Measurements from ENCODE around the gene PIK3CB. TPM values are rescaled to one million over a fixed set of nuclear protein-coding genes. Genes with fewer than 3 reads are reported as not detected.

The PIK3CB gene
- total and polyA plus RNA-seq, 2 of the 8 experiments (the other 6 are each of a cell fraction or from before 2014, with no cell fraction given), result 8.3 to 35.2 TPM

DNA sequence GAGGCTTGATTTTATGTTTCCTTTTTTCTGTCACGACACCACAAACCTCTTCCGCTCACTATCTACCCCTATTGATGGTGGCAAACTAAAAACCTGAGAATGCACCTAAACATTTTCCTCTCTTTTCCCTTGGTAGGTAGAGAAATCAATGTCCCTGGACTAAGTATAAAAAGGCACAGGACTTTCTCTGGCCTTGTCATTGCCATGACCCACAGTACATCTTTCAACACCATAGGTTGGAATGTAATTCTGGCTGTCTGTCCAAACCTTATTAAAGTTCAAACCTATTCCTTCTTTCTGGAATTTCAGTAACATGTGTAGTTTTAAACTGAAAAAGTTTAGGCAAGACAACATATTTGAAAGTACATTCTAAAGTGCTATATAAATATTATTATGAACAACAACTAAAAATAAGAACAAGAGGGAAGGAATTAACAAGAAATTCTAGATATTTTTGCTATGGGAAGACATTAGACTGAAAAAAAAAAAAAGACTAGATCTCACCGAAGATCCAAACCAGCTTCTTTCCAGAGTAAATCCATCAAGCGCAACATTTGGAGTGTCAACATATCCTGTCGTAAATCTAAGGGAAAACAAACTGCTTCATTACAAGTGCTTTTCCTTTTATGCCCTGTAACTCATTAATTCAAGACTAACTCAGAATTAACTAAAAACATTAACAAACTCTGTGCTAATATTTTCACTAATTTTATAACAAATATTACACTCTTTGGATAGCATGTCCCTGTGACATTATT lies 153.1 kb downstream of the PIK3CB start:
- POLR2A ChIA-PET (ENCODE audit: partially characterized antibody), result no interaction called here
- no peak overlapping the region for H2AK5ac ChIP-seq (ENCODE audit: low read depth, low read length)
- no peak overlapping the region for H3K27ac ChIP-seq (ENCODE audit: low read depth, low read length)
- no peaks in the 10 kb centered on the region for H3K79me2 ChIP-seq (ENCODE audit: control insufficient read depth in 1 of 2, insufficient read depth in 2 of 2, low read length in 2 of 2)
- no peak overlapping the region for H3K23ac ChIP-seq (ENCODE audit: insufficient read length)
- no peak overlapping the region for H2AFZ ChIP-seq (ENCODE audit: low read length)
- no peak overlapping the region for H4K8ac ChIP-seq (ENCODE audit: extremely low read depth, insufficient read depth, low read length)
- FAIRE-seq (no peak), DNase-seq (ENCODE audit: low read depth in 1 of 2, low spot score in 2 of 2) (no peak)
- H3K9ac ChIP-seq (replicated peaks in 1 of 4; ENCODE audit: extremely low read depth in 1 of 4, low read depth in 3 of 4, low read length in 3 of 4), result no peak overlapping the region
- H3K4ac ChIP-seq (replicated peaks; ENCODE audit: insufficient read length, low read depth, low read length), result no peak overlapping the region
- no peak overlapping the region for H3K4me2 ChIP-seq (ENCODE audit: insufficient read depth in 1 of 2, low read depth in 2 of 2, low read length in 2 of 2)
- no peak for TF ChIP-seq TAF7 (optimal IDR thresholded peaks at IDR 0.05; ENCODE audit: borderline replicate concordance, low read depth, low read length)
- TF ChIP-seq RNF2 (IDR thresholded peaks at IDR 0.05; ENCODE audit: borderline replicate concordance, low read depth, low read length, missing control alignments, poor library complexity, severe bottlenecking), result no peak
- no peak for TF ChIP-seq RXRA (IDR thresholded peaks at IDR 0.05; ENCODE audit: insufficient read depth, low read depth, low read length)
- TF ChIP-seq BACH1 (IDR thresholded peaks at IDR 0.05; ENCODE audit: low read length), result no peak
- no peak for TF ChIP-seq KDM5A (IDR thresholded peaks at IDR 0.05; ENCODE audit: low read length)
- no peak for TF ChIP-seq TAF1 (IDR thresholded peaks at IDR 0.05; ENCODE audit: low read depth, low read length)
- H3K18ac ChIP-seq (ENCODE audit: extremely low read depth, low read length), result no peak overlapping the region
- peaks cover 0 to 16% (median 8%) of the 10 kb centered on the region in 4 experiments; a peak in 4 of 8 replicates for H3K36me3 ChIP-seq (ENCODE audit: control insufficient read depth in 2 of 4, insufficient read depth in 4 of 4, low read length in 3 of 4)
- H3K56ac ChIP-seq (replicated peaks; ENCODE audit: insufficient read length, low read depth, low read length), result no peak overlapping the region
- no peak overlapping the region for H2BK15ac ChIP-seq (ENCODE audit: low read length)
- no peaks in the 10 kb centered on the region for H4K20me1 ChIP-seq (replicated peaks in 1 of 2; ENCODE audit: control insufficient read depth in 1 of 2, insufficient read depth in 2 of 2, low read length in 2 of 2)
- H4K5ac ChIP-seq (ENCODE audit: insufficient read length, low read depth, low read length), result no peak overlapping the region
- H2BK20ac ChIP-seq (ENCODE audit: low read length), result no peak overlapping the region
- no peak overlapping the region for H4K91ac ChIP-seq (replicated peaks; ENCODE audit: insufficient read length, low read length)
- H3K79me1 ChIP-seq (ENCODE audit: low read depth, low read length), result no peaks in the 10 kb centered on the region
- CTCF ChIA-PET (ENCODE audit: partially characterized antibody), result interaction anchor here (0.7 to 2.8 kb wide), 2 partner anchors 114 to 242 kb away, joined by 3 to 8 read pairs; no protein-coding TSS in a partner anchor
- H3K14ac ChIP-seq (ENCODE audit: insufficient read length), result no peak overlapping the region
- H2BK5ac ChIP-seq (ENCODE audit: low read depth, low read length), result no peak overlapping the region
- no peak overlapping the region for H3K4me3 ChIP-seq (ENCODE audit: extremely low read depth in 1 of 4, insufficient read depth in 2 of 4, low read depth in 3 of 4, low read length in 4 of 4)
- H3K4me1 ChIP-seq (replicated peaks in 1 of 4; ENCODE audit: control insufficient read depth in 3 of 4, insufficient read depth in 4 of 4, low read length in 3 of 4), result no peaks in the 10 kb centered on the region
- H2BK120ac ChIP-seq (replicated peaks; ENCODE audit: low read depth, low read length), result no peak overlapping the region
- H3K23me2 ChIP-seq (ENCODE audit: low read depth, low read length), result no peaks in the 10 kb centered on the region
- 98% methylated on average over 5 of the region's 5 CpGs; no CpG with 5 or more reads in 1 of the 2 experiments for WGBS, 2 experiments (ENCODE audit: extremely low coverage in 1 of 2, insufficient coverage in 1 of 2, insufficient read length in 1 of 2, insufficient replicate concordance in 2 of 2, low coverage in 1 of 2, low lambda C conversion rate in 2 of 2, missing lambda C conversion rate in 1 of 2)
- no peak overlapping the region for H2BK12ac ChIP-seq (ENCODE audit: low read depth, low read length)
- H3K27me3 ChIP-seq (replicated peaks in 1 of 4; ENCODE audit: control insufficient read depth in 3 of 4, extremely low read depth in 1 of 4, insufficient read depth in 3 of 4, low read length in 3 of 4), result no peaks in the 10 kb centered on the region
- no peaks in the 10 kb centered on the region for H3K9me3 ChIP-seq (ENCODE audit: insufficient read depth in 2 of 2, low read depth in 1 of 2, low read length in 1 of 2)
